IPS-NIHi7 (cell line): ENCODE data around the gene NEXN.
"Not testable (repeated sequence)": the region's sequence is repeated elsewhere in the genome, so short reads cannot be mapped to it uniquely, and the experiment has no call there.

ENCODE experiments used
- DNase-seq: peaks from one replicate; pipeline ENCODE4 v3.0.0; 2012; ENCODE audit warnings: mixed read lengths; ENCODE audit errors: extremely low spot score

Gene NEXN

GRCh38 chr1:77906019-77906545, 17.7 kb downstream of the NEXN start:
- DNase-seq = no peak

- no peak for DNase-seq
These were observed 18.2 kb downstream of the NEXN start for GRCh38 chr1:77906624-77907023.

GRCh38 chr1:77910116-77910515, 21.7 kb downstream of the NEXN start:
- no peak for DNase-seq

- DNase-seq = not testable (repeated sequence)
These were observed 30.5 kb downstream of the NEXN start for GRCh38 chr1:77918918-77919317.

- DNase-seq = no peak
These were observed 37.1 kb downstream of the NEXN start for GRCh38 chr1:77925518-77925917.

- no peak for DNase-seq
These were observed 37.5 kb downstream of the NEXN start for GRCh38 chr1:77925956-77926355.

- no peak for DNase-seq
These were observed 38.3 kb downstream of the NEXN start for GRCh38 chr1:77926561-77927357.

- DNase-seq = no peak
These were observed 39.0 kb downstream of the NEXN start for GRCh38 chr1:77927414-77927813.

GRCh38 chr1:77929806-77930205, 41.4 kb downstream of the NEXN start:
- no peak for DNase-seq

GRCh38 chr1:77938651-77939050, 50.2 kb downstream of the NEXN start:
- DNase-seq = no peak

- DNase-seq = no peak
These were observed 52.6 kb downstream of the NEXN start for GRCh38 chr1:77940921-77941570.

GRCh38 chr1:77942400-77943140, 54.1 kb downstream of the NEXN start:
- no peak for DNase-seq

GRCh38 chr1:77945345-77945744, 56.9 kb downstream of the NEXN start:
- DNase-seq = no peak

GRCh38 chr1:77948841-77949424, 60.5 kb downstream of the NEXN start:
- DNase-seq = no peak

- DNase-seq = no peak
These were observed 62.4 kb downstream of the NEXN start for GRCh38 chr1:77950873-77951272.

GRCh38 chr1:77951328-77951727, 62.9 kb downstream of the NEXN start:
- no peak for DNase-seq

- no peak for DNase-seq
These were observed 65.5 kb downstream of the NEXN start for GRCh38 chr1:77953907-77954306.

- DNase-seq = no peak
These were observed 66.1 kb downstream of the NEXN start for GRCh38 chr1:77954521-77954920.

- no peak for DNase-seq
These were observed 67.3 kb downstream of the NEXN start for GRCh38 chr1:77955709-77956108.

- DNase-seq = no peak
These were observed 68.0 kb downstream of the NEXN start for GRCh38 chr1:77956464-77956863.

GRCh38 chr1:77958391-77958790, 70.0 kb downstream of the NEXN start:
- no peak for DNase-seq

- no peak for DNase-seq
These were observed 70.4 kb downstream of the NEXN start for GRCh38 chr1:77958850-77959249.
